Uterus (tissue), 2 donors: ENCODE measurements around the gene UBE2R2.

ENCODE experiments used
- POLR2A ChIP-seq, 2 donors: fragments of 450-650 bp; IDR thresholded peaks; one replicate each; pipeline ENCODE4 v1.6.1; 2016; ENCODE audit warnings: antibody characterized with exemption in 2 of 2, mild to moderate bottlenecking in 1 of 2, moderate library complexity in 1 of 2
- TF ChIP-seq, protein P1 (sequence below), 4 experiments: fragments of 200-600 bp in 2 of 4; fragments of 450-650 bp in 2 of 4; sonication (generic) in 2 of 4; IDR thresholded peaks; one replicate each; pipeline ENCODE4 v1.5.1; 2016 to 2019; ENCODE audit warnings: antibody characterized with exemption in 4 of 4, mild to moderate bottlenecking in 2 of 4, moderate library complexity in 1 of 4

DNA sequence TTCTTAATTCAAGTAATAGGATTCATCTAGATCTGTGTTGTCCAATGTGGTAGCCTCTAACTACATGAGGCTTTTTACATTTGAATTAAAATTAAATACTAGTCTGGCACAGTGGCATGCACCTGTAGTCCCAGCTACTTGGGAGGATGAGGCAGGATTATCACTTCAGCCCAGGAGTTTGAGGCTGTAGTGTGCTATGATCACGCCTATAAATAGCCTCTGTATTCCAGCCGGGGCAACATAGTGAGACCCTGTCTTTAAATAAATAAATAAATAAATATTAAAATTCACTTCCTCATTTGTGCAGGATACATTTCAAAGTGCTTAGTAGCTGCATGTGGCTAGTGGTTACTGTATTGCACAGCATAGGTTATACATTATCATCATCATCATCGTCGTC, 91.8 kb downstream of the UBE2R2 start:
- TF ChIP-seq, protein P1, sequence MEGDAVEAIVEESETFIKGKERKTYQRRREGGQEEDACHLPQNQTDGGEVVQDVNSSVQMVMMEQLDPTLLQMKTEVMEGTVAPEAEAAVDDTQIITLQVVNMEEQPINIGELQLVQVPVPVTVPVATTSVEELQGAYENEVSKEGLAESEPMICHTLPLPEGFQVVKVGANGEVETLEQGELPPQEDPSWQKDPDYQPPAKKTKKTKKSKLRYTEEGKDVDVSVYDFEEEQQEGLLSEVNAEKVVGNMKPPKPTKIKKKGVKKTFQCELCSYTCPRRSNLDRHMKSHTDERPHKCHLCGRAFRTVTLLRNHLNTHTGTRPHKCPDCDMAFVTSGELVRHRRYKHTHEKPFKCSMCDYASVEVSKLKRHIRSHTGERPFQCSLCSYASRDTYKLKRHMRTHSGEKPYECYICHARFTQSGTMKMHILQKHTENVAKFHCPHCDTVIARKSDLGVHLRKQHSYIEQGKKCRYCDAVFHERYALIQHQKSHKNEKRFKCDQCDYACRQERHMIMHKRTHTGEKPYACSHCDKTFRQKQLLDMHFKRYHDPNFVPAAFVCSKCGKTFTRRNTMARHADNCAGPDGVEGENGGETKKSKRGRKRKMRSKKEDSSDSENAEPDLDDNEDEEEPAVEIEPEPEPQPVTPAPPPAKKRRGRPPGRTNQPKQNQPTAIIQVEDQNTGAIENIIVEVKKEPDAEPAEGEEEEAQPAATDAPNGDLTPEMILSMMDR (IDR thresholded peaks at IDR 0.05) = no peak
- TF ChIP-seq POLR2A (IDR thresholded peaks at IDR 0.05) = no peak
